Sciatic nerve (tissue), 2 donors: ENCODE results near the gene LRMDA. TPM values are rescaled to one million over a fixed set of nuclear protein-coding genes. Genes with fewer than 3 reads are reported as not detected.

Experiments
- ATAC-seq: fragments of 200-7000 bp; cut with Tn5 transposase; one replicate; pipeline ENCODE4 v1.9.1; 2020; ENCODE audit warnings: mild to moderate bottlenecking, moderate library complexity
- DNase-seq: peaks from one replicate; pipeline ENCODE4 v3.0.0-alpha.2; 2020; ENCODE audit warnings: low spot score
- intact Hi-C: fragments of 100-400 bp; cut with DNase I; formaldehyde crosslinking; loops from one replicate; pipeline ENCODE4 v1.14.2; 2022
- total RNA-seq: library from RNA; stranded (reverse); fragmentation: NEBNext Ultra II Directional; extraction: Animal tissue kit (Norgen Biotek cat#: 25700); gene quantifications from one replicate; pipeline ENCODE4 v1.2.1, GENCODE V29; 2021
- donor health status: DM: no; HTN: no; CAD: no.
- donor health status: DM: no; HTN: no; CAD: no.

LRMDA gene
- 16.6 TPM for total RNA-seq

DNA sequence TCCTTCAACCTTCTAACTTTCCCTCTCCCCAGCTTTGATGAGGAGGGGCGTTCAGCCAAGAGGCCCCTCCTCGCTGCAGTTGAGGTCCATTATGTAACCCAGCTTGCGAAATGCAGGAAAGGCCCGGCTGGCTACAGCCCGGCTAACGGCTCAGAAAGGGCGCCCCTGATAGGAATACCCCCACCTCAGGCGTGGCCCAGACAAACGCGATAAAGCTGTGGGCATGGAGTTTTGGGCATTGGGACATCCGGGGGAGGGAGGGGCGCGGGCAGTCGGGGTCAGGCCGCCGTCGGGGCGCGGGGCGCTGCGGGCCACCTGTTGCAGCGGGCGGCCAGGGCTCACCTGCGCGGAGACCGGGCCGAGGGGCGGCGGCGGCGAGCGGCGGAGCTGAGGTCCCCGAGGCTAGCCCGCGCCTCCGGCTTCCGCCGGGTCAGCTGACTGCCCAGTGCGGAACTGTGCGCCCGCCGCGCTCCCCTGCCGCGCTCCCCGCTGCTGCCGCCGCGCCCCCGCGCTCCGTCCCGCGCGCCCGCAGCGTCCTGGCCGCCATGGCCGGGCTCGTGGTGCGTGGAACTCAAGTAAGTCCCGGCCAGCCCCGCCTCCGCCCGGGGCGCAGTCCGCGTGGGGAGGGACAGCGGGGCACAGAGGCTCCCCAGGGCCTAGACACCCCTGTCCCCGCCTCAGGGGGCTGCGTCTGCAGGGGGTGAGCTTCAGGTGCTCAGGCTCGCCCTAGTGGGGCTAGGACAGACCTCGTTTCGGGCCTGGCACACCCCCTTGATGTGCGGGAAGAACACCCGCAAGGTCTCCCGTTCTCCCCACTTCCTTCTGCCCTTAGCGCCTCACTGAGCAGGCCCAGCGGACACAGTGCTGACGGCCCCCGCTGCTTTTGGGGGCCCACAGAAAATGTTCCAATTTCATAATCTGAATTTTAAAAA, at the start of gene LRMDA:
Gene LRMDA, plus strand, starts transcription at position 445 of the 932 bp plus-strand sequence.
- ATAC-seq (peak; percentile 81), DNase-seq (peak; percentile 73)
- intact Hi-C loops, result no loop called here

DNA sequence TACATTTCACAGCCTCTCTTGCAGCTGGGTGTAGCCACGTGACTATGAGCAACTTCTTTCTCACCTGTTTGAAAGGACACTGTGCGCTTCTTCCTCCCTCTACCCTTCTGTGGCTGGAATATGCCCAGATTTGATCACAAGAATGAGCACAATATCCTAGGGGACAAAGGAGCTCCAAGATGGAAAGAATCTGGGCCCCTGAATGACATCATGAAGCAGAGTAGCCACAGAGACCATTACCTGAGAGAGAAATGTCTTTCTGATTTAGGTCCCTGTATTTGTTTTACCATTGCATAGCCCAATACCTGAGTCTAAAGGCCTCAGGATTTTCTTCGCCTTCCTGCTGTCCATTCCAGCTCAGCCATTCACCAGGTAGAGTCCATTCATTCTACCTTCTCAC, 45.3 kb upstream of the LRMDA start:
- no peak for ATAC-seq
- intact Hi-C loops, result no loop called here
- DNase-seq, result no peak

DNA sequence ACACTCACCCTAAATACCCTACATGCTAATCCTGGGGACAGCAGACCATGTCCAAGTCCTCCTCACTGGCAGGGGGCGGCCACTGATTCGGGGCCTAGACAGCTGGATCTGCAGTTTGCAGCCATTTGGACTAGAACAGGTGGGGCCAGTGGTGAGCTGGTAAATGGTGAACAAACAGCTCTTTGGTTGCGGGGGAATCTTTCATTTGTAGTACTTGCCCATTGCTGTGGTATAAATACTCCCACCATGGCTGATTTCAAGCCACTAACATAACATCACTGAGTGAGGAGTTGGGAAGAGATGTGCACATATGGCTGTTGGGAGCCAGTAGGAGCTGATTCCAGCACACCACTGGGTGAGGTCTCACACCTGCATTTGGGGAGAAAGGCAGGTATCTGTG, 43.3 kb upstream of the LRMDA start:
- intact Hi-C loops, result no loop called here
- no peak for ATAC-seq
- no peak for DNase-seq

DNA sequence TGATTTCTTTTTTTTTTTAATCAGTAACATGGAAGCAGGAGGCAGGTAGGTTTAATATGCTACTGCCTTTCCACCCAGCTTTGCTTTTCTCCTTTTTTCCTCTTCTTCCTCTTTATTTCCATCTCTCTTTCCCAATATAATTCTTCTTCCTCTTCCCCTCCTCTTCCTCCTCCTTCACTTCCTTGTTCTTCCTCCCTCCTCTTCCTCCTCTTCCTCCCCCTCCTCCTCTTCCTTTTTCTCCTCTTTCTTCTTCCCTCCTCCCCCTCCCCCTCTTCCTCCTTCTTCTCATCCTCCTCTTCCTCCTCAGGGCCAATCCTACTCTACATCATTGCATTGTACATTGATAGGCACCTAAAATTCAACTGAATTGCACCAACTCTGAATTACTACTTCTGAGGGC, 41.2 kb upstream of the LRMDA start:
- no peak for ATAC-seq
- intact Hi-C loops, result loop anchor here (10.0 kb wide), 2 partner anchors 525 to 915 kb away; no protein-coding TSS in a partner anchor

DNA sequence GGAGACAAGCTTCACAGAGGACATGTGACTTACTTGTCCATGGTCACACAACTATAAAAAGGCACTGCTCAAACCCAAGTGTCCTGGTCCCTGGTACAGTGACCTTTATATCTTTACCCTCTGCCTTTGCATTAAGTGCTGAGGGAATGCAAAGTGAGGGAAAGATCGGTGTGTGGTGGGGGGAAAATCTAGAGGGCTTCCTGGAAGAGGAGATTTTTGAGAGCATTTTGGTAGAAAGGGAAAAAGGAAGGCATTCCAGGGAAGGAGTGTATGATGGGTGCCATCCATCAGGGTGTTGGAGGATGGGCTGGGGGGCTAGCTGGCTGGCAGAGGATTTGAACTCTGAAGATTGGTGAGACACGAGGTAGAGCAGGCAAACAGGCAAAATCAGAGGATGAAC, 39.2 kb upstream of the LRMDA start:
- ATAC-seq (no peak), DNase-seq (no peak)
- intact Hi-C loops, result loop anchor here (10.0 kb wide), 2 partner anchors 523 to 913 kb away; no protein-coding TSS in a partner anchor

More for the DNA sequence above, 41.2 kb upstream of the LRMDA start:
- no peak for DNase-seq

DNA sequence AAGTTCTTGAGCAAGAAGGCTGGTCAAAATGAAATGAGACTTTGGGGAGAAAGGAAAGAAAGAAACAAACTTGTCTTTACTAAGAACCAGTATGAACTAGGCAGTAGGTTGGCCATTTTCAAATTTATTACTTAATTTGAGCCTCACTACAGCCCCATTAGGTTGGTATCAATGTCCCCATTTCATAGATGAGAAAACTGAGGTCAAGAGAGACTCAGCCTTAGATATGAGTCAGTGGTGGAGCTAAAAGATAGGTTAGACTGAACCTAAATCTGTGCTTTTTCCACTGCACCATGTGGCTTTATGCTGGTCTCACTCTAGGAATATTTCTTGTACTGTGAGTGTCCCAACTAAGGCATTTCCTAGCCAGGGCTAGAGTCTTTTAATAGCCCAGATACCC, 38.7 kb upstream of the LRMDA start:
- intact Hi-C loops, result loop anchor here (10.0 kb wide), 2 partner anchors 522 to 912 kb away; no protein-coding TSS in a partner anchor
- ATAC-seq, result no peak
- DNase-seq, result no peak

DNA sequence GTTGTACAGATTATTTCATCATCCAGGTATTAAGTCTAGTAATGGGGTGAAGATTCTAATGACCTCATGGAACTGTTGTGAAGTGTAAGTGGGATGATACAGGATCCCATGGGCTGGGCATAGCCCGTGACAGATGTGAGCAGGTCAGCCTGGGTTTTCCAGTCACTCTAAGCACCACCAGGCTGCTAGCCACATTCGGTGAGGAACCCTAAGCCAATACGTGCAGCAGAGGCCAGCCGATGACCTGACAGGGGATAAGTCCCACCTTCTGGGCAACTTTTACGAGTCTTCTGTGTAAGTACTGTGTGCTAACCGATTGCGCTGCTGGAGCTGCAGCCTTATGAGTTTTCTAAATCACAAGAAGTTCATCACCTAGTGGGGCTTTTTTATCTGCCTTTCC, 37.2 kb upstream of the LRMDA start:
- DNase-seq (no peak), ATAC-seq (no peak)
- intact Hi-C loops, result loop anchor here (10.0 kb wide), 2 partner anchors 521 to 911 kb away; no protein-coding TSS in a partner anchor

DNA sequence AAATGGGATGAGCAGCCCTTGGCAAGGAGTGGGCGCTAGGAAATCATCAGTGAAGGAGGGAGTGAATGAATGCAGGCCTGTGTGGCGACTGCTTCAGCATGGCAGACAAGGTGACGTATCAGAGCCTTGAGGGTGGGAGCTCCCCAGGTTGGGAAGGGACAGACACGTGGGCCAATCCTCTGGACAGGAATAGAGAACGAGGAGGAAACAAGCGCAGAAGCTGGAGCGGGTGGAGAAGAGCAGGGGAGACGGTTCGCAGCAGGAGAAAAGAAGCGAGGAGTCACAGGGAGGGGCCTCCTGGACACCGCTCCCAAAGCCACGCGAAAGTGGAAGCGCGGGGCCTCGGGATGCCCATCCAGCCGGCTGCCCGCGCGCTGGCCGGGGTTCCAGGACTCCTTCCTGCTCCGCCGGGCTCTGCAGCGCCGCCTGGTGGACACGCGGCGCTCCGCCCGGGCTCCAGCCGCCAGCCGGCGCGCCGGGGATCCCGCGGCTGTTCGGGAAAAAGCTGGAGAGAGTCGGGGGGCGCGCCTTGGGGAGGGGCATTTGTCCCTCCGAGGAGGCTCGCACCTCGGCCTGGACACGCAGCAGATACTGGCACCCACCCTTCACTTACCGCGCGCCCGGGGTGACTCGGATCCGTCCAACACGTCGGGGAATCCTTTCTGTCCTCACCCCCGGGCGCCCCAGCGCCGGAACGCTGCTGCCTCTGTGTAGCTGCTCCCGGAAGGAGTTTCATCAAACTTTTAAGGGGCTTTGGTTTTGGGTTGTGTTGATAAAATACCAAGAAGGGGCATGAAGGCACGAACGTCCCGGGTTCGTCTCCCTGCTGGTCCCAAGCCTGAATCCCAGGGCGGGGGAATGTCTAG, 36.1 kb upstream of the LRMDA start:
- DNase-seq (peak; percentile 79), ATAC-seq (peak; percentile 42)
- intact Hi-C loops, result loop anchor here (10.0 kb wide), 2 partner anchors 520 to 910 kb away; no protein-coding TSS in a partner anchor

DNA sequence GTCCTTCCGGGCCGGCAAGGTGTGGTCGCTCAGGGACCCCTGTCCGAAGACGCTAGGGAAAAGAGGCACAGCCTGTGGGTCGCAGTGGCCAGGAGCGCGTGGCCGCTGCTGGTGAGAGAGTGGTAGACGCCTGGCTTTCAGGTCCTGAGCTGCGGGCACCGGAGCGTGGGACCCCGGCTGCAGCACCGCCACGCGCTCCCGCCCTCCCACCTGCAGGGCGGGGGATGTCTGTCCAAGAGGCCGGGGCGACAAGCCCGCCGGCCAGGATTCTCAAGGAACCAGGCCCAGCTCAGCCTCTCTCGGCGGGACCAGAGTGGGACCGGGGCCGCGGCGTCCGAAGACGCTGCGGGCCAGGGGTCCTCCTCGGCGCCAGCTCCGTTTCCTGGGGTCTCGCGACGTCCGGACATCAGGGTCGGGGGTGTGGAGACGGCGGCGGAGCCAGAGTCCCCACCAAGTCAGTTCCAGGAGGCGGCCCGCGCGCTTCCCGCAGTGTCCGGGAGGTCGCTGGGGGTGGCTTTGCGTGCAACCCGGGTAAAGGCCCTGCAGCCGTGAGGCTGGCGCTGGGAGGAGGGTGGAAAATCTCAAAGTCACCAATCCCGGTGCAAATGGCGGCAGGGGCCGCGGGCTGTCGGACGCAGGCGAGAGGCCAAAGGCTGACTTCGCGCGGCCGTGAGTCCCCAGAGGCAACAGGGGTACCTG, 35.3 kb upstream of the LRMDA start:
- intact Hi-C loops, result loop anchor here (10.0 kb wide), 2 partner anchors 519 to 909 kb away; no protein-coding TSS in a partner anchor
- no peak for DNase-seq

DNA sequence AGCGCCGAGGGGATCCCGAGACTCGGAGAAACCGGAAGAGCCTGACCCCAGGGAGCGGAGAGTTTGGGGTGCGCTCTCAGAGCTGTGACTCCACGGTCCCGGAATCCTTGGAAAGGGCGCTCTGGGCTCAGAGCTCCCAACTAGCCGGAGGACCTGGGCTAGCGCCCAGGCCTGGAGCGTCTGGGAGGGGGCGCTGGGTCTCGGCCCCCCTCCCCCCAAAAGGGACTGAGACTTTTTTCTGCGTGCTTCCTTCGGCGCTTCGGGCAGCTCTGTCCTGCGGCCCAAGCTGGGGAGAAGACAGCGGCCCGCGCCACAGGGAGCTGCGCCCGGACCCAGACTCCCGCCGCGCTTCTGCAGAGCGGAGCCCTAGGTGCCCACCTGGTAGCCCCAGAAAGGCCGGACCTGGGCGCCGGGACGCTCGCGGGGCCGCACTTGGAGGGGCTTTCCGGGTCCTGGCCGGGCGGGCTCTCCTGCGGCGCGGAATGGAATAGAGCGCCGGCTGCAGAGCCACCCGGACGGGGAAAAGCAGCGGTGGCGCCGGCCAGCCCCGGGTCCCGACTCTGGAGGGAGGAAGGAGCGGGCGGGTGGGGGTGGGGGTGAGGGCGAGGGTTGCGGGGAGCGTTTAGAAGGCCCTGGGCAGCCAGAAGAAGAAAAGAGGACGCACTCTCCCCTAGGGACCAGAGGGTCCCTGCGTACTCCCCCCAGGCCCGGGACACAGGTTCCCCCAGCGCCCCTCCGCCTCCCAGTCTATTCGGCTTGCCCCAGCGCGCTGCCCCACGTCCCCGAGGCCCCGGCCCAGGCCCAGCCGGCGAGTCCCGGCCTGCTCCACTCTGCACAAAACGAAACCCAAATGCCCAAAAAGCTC, 34.6 kb upstream of the LRMDA start:
- DNase-seq (no peak), ATAC-seq (no peak)
- intact Hi-C loops, result loop anchor here (10.0 kb wide), 2 partner anchors 518 to 908 kb away; no protein-coding TSS in a partner anchor

More for the DNA sequence above, 35.3 kb upstream of the LRMDA start:
- no peak for ATAC-seq

DNA sequence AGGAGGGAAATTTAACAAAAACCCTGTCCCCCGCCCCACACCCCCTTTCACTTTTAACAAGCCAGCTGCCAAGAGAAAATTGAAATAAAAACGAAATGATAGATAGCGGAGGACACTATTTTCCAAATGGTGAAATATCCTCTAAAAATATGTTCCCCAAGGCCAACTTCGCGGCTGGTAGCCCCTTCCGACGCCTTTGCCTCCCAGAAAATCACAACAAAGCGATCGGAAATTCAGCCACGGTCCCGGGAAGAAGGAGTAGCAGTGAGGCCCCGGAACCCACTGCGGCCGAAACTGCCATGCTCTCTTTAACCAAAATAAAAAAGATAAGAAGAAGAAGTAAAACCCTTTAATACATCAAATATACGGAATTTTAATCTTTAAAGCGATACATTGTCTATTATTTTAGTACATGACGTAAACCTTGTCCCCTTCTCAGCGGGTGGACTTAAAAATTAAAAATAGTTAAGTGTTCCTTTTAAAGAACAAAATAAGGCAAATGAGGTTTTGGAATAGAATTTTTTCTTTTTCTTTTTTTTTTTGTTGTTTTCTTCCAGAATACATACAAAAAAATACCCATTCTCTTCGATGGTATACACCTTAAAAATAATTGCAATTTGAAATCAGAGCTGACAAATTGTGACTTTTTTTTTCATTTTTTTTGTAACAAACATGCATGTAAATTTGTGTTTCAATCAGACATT, 33.8 kb upstream of the LRMDA start:
- intact Hi-C loops, result loop anchor here (10.0 kb wide), 2 partner anchors 517 to 907 kb away; no protein-coding TSS in a partner anchor
- DNase-seq, result no peak

DNA sequence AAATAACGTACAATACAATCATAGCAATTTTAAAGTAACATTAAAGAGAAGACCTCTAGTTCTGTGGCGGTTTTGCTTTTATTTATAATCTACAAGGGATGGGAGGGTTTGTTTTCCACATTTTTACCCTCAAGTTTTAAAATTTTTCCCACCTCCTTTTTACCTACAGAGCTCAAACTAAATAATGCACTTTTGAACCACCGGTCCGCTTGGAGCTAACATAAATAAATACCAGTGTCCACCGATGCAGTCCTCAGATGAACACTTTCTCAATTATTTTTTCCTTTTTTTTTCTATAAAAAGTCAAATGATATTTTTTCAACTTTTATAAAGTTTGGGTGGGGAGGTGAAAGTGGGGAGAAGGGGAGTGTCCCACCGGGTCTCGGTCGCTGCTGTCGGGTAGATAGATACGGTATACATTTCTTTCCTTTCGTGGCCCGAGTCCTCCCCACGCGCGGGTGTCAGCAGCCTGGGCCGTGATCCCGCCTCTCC, 33.2 kb upstream of the LRMDA start:
- intact Hi-C loops, result loop anchor here (10.0 kb wide), 2 partner anchors 517 to 907 kb away; no protein-coding TSS in a partner anchor
- DNase-seq (no peak), ATAC-seq (no peak)

More for the DNA sequence above, 33.8 kb upstream of the LRMDA start:
- no peak for ATAC-seq

DNA sequence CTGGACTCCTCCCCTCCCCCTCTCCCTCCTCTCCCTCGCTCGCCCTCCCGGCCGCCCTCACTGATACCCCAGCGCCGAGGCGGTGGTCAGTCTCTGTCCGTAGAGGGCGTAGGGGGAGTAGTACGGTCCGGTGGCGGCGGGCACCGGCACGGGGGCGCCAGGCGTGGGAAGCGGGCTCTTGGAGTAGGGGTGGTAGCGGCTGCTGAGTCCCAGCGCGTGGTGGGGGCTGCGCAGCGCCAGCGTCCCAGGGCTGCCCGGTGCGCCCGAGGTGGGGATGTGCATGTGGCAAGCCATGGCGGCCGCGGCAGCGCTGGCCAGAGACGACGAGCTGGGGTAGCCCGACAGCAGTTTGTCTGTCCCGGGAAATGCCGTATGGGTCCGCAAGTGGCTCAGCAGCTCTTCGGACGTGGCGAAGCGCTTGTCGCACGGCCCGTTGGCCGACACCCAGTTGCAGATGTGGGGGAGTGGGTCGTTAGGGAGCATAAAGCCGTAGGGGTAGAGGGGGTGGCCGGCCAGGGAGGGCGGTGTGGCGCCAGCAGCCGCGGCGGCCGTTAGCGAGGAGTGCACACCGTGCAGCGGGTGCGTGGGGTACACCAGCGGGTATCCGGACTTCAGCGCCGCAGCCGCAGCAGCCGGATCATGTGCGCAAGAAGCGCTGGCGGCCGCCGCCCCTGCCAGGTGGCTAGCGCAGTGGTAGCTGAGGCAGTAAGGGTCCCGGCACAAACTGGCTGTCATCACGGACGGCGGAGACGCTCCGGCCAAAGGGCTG, 32.5 kb upstream of the LRMDA start:
- peak; percentile 66 for DNase-seq
- no peak for ATAC-seq
- intact Hi-C loops, result loop anchor here (10.0 kb wide), 2 partner anchors 516 to 906 kb away; no protein-coding TSS in a partner anchor

DNA sequence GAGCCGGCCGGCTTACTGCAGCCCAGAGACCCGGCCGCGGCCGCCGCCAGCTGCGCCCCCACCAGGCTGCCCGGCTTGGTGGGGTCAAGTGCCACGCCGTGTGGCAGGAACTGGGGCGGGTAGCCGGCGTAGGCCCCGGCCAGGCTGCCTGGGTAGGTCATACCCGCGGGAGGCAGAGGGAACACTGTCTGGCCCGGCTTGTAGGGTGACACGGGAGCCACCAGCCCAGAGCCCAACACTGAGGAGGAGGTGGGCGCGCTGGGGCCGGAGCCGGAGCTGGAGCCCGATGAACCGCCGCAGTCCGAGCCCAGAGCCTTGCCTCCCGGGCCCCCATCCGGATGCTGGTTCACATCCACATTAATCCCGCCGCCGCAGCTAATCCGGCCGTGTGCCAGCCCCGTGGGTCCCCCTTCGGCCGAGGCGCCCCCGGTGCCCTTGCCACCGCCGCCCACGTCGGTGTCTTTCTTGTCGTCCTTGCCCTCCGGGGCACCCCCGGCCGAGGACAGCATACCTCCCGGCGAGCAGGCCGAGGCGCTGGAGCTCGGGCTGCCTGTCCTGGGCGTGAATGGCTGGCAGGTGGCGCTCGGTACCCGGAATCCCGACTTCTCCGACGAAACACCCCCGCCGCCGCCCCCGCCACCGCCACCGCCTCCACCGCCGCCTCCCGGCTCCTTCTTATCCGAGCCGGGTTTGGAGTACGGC, 31.8 kb upstream of the LRMDA start:
- intact Hi-C loops, result loop anchor here (5.0 to 10.0 kb wide), 3 partner anchors 515 to 905 kb away; no protein-coding TSS in a partner anchor
- peak; percentile 92 for DNase-seq
- peak; percentile 25 for ATAC-seq

DNA sequence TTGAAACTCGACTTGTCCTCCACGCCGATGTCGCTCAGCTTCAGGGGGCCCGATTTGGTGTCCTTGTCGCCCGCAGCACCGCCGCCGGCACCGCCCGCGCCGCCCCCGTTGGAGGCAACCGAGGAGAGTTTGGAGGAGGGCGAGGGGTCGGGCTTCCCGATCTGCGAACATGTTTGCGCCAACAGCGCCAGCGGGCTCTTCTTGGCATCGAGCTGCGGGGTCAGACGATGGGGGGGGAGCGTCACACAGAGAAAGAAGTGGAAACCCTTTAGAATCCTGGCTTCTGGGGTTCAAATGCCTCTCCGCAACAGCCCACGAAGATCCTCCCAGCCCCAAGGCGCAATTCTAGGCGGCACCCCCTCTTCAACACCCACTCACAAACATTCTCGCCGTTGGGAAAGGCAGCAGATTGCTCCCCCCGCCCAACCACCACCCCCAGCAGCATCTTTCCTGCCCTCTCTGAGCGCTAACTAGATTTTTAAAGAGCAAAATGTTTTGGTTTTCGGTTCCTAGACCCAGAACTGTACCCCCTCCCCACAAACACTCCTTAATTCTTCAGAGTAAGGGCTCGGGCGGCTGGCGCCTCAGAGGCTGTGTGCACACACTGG, 31.2 kb upstream of the LRMDA start:
- ATAC-seq, result no peak
- intact Hi-C loops, result loop anchor here (5.0 kb wide), 1 partner anchor 637 kb away; no protein-coding TSS in a partner anchor
- DNase-seq, result no peak
